MM.1S (cell line): Measurements from ENCODE around the gene TBC1D5.

Experiments
- DNase-seq: peaks from one replicate; pipeline ENCODE4 v3.0.0-alpha.2; 2015
- H2AFZ ChIP-seq: fragments of 300-600 bp; sonication (generic); 2 replicates; pipeline ENCODE4 v1.6.0; 2016; ENCODE audit warnings: antibody characterized with exemption, low read length
- H3F3A ChIP-seq: fragments of 300-600 bp; sonication (generic); 2 replicates; pipeline ENCODE4 v1.6.1; 2016; ENCODE audit warnings: mild to moderate bottlenecking, antibody characterized with exemption, low read length, moderate library complexity, mixed read lengths; ENCODE audit not compliant: insufficient read depth
- H3K27ac ChIP-seq: fragments of 300-600 bp; sonication (generic); 2 replicates; pipeline ENCODE4 v1.5.1; 2016; ENCODE audit warnings: mild to moderate bottlenecking, low read length
- H3K27me3 ChIP-seq: fragments of 300-600 bp; sonication (generic); replicated peaks from 2 replicates; pipeline ENCODE4 v1.6.0; 2016; ENCODE audit warnings: low read length; ENCODE audit not compliant: insufficient read depth
- H3K36me3 ChIP-seq: fragments of 300-600 bp; sonication (generic); replicated peaks from 2 replicates; pipeline ENCODE4 v1.6.1; 2016; ENCODE audit warnings: mild to moderate bottlenecking, low read length, mixed read lengths; ENCODE audit not compliant: insufficient read depth
- H3K4me1 ChIP-seq: fragments of 300-600 bp; sonication (generic); 2 replicates; pipeline ENCODE4 v1.6.1; 2016; ENCODE audit warnings: low read length, mixed read lengths
- H3K4me2 ChIP-seq: fragments of 300-600 bp; sonication (generic); 2 replicates; pipeline ENCODE4 v1.6.0; 2016; ENCODE audit warnings: low read depth, low read length
- H3K4me3 ChIP-seq: fragments of 300-600 bp; sonication (generic); 2 replicates; pipeline ENCODE4 v1.5.1; 2016; ENCODE audit warnings: low read length, mixed read lengths
- H3K79me2 ChIP-seq: fragments of 300-600 bp; sonication (generic); 2 replicates; pipeline ENCODE4 v1.6.1; 2016; ENCODE audit warnings: mixed run types, low read length, mixed read lengths
- H3K9ac ChIP-seq: fragments of 300-600 bp; sonication (generic); 2 replicates; pipeline ENCODE4 v1.6.1; 2016; ENCODE audit warnings: low read length, mixed read lengths
- H3K9me2 ChIP-seq: fragments of 300-600 bp; sonication (generic); replicated peaks from 2 replicates; pipeline ENCODE4 v1.6.1; 2016; ENCODE audit warnings: mild to moderate bottlenecking, low read length, mixed read lengths; ENCODE audit not compliant: insufficient read depth
- H3K9me3 ChIP-seq: fragments of 300-600 bp; sonication (generic); replicated peaks from 2 replicates; pipeline ENCODE4 v1.6.1; 2016; ENCODE audit warnings: mild to moderate bottlenecking, low read length, mixed read lengths; ENCODE audit not compliant: insufficient read depth
- H4K20me1 ChIP-seq: fragments of 300-600 bp; sonication (generic); 2 replicates; pipeline ENCODE4 v1.6.1; 2016; ENCODE audit warnings: mild to moderate bottlenecking, low read length, moderate library complexity, mixed read lengths; ENCODE audit not compliant: insufficient read depth
- EZH2 ChIP-seq: fragments of 300-600 bp; sonication (generic); optimal IDR thresholded peaks from 2 replicates; pipeline ENCODE3; 2017; ENCODE audit warnings: low read depth, mild to moderate bottlenecking, antibody characterized with exemption, low read length, mixed read lengths
- EZH2phosphoT487 ChIP-seq: fragments of 300-600 bp; sonication (generic); IDR thresholded peaks from 2 replicates; pipeline ENCODE4 v1.6.1; 2018; ENCODE audit warnings: antibody characterized with exemption, low read length
- TF ChIP-seq, protein P1 (sequence below): fragments of 300-600 bp; sonication (generic); IDR thresholded peaks from 2 replicates; pipeline ENCODE4 v1.5.1; 2016; ENCODE audit warnings: antibody characterized with exemption, low read length, mixed read lengths

Gene TBC1D5

GRCh38 chr3:17478673-17479072 lies 263.8 kb downstream of the TBC1D5 start:
- Histone ChIP-seq H3K9me3 (no peaks in the 10 kb centered on the region), H3K27me3 (no peaks in the 10 kb centered on the region), H3K79me2 (no peaks in the 10 kb centered on the region), H3K4me1 (no peaks in the 10 kb centered on the region), H3K4me2 (no peak overlapping the region), H3K27ac (no peak overlapping the region), H2AFZ (no peak overlapping the region), H3F3A (no peaks in the 10 kb centered on the region), H3K4me3 (no peak overlapping the region), H3K9ac (no peak overlapping the region), H4K20me1 (no peaks in the 10 kb centered on the region), H3K36me3 (no peaks in the 10 kb centered on the region), H3K9me2 (no peaks in the 10 kb centered on the region)
- TF ChIP-seq EZH2 (no peak), EZH2phosphoT487 (no peak)
- TF ChIP-seq, protein P1, sequence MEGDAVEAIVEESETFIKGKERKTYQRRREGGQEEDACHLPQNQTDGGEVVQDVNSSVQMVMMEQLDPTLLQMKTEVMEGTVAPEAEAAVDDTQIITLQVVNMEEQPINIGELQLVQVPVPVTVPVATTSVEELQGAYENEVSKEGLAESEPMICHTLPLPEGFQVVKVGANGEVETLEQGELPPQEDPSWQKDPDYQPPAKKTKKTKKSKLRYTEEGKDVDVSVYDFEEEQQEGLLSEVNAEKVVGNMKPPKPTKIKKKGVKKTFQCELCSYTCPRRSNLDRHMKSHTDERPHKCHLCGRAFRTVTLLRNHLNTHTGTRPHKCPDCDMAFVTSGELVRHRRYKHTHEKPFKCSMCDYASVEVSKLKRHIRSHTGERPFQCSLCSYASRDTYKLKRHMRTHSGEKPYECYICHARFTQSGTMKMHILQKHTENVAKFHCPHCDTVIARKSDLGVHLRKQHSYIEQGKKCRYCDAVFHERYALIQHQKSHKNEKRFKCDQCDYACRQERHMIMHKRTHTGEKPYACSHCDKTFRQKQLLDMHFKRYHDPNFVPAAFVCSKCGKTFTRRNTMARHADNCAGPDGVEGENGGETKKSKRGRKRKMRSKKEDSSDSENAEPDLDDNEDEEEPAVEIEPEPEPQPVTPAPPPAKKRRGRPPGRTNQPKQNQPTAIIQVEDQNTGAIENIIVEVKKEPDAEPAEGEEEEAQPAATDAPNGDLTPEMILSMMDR, result no peak
- DNase-seq, result no peak

- Histone ChIP-seq H3K9me3 (no peaks in the 10 kb centered on the region), H3K4me3 (no peak overlapping the region), H4K20me1 (no peaks in the 10 kb centered on the region), H3K9ac (no peak overlapping the region), H3K36me3 (no peaks in the 10 kb centered on the region), H3K27me3 (no peaks in the 10 kb centered on the region), H2AFZ (no peak overlapping the region), H3K9me2 (no peaks in the 10 kb centered on the region), H3F3A (no peaks in the 10 kb centered on the region), H3K4me2 (no peak overlapping the region), H3K27ac (no peak overlapping the region), H3K79me2 (no peaks in the 10 kb centered on the region), H3K4me1 (no peaks in the 10 kb centered on the region)
- DNase-seq, result no peak
- TF ChIP-seq, protein P1, result no peak
- TF ChIP-seq EZH2phosphoT487 (no peak), EZH2 (no peak)
These were observed 268.7 kb downstream of the TBC1D5 start for GRCh38 chr3:17473761-17474160.

GRCh38 chr3:17469954-17470353 lies 272.5 kb downstream of the TBC1D5 start:
- no peak overlapping the region for H3K27ac ChIP-seq
- DNase-seq, result no peak
- no peak for TF ChIP-seq EZH2phosphoT487
- no peak for TF ChIP-seq EZH2
- TF ChIP-seq, protein P1, result no peak
- no peaks in the 10 kb centered on the region for H3F3A ChIP-seq
- H3K27me3 ChIP-seq, result no peaks in the 10 kb centered on the region
- H3K79me2 ChIP-seq, result no peaks in the 10 kb centered on the region
- no peaks in the 10 kb centered on the region for H3K9me3 ChIP-seq
- no peaks in the 10 kb centered on the region for H3K4me1 ChIP-seq
- H3K4me3 ChIP-seq, result no peak overlapping the region
- no peak overlapping the region for H3K9ac ChIP-seq
- H3K36me3 ChIP-seq, result no peaks in the 10 kb centered on the region
- no peaks in the 10 kb centered on the region for H3K9me2 ChIP-seq
- no peak overlapping the region for H3K4me2 ChIP-seq
- no peaks in the 10 kb centered on the region for H4K20me1 ChIP-seq
- H2AFZ ChIP-seq, result no peak overlapping the region

DNA sequence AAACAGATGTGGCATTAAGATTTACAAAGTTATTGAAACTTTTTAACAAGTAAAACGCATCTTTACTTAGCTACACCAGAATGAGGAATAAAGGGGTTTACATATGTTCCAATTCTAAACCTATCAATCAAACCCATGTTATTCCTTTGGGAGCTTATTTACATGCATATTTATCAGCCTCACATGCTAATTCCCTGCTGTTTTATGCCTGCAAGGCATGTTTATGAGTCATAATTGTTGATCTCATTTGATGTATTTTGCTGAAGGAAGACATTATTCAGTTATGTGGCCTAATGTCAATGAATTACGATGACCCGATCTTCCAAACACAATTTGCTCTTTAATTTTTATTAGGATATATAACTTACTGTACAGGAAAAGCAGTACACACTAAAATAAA lies 272.9 kb downstream of the TBC1D5 start:
- no peak for DNase-seq
- Histone ChIP-seq H3K4me1 (no peaks in the 10 kb centered on the region), H4K20me1 (no peaks in the 10 kb centered on the region), H3K9me2 (no peaks in the 10 kb centered on the region), H2AFZ (no peak overlapping the region), H3K9ac (no peak overlapping the region), H3K36me3 (no peaks in the 10 kb centered on the region), H3K27me3 (no peaks in the 10 kb centered on the region), H3K4me2 (no peak overlapping the region), H3K4me3 (no peak overlapping the region), H3K27ac (no peak overlapping the region), H3F3A (no peaks in the 10 kb centered on the region), H3K79me2 (no peaks in the 10 kb centered on the region), H3K9me3 (no peaks in the 10 kb centered on the region)
- TF ChIP-seq, protein P1, result no peak
- TF ChIP-seq EZH2phosphoT487 (no peak), EZH2 (no peak)
